Right atrium auricular region (tissue), 2 donors: Measurements from ENCODE around the gene PLAGL2. TPM values are rescaled to one million over a fixed set of nuclear protein-coding genes. Genes with fewer than 3 reads are reported as not detected.
"Not testable (repeated sequence)": the region's sequence is repeated elsewhere in the genome, so short reads cannot be mapped to it uniquely, and the experiment has no call there.

Experiments
- DNase-seq: peaks from one replicate; pipeline ENCODE4 v3.0.0-alpha.2; 2019; ENCODE audit warnings: low spot score
- H3K27ac ChIP-seq, 2 donors: fragments of 200-600 bp; sonication (generic); 1 replicate in 1 of 2; 2 replicates in 1 of 2; pipeline ENCODE4 v1.5.1; 2016 to 2019
- H3K27me3 ChIP-seq, 2 donors: fragments of 200-600 bp; sonication (generic); one replicate each; pipeline versions ENCODE4 v1.5.1 to v1.6.0; 2017 to 2019
- H3K36me3 ChIP-seq: fragments of 200-600 bp; sonication (generic); one replicate; pipeline ENCODE4 v1.5.1; 2016
- H3K4me1 ChIP-seq, 2 donors: fragments of 200-600 bp; sonication (generic); one replicate each; pipeline versions ENCODE4 v1.5.1 to v1.6.0; 2017 to 2019
- H3K4me3 ChIP-seq, 2 donors: fragments of 200-600 bp; sonication (generic); 1 replicate in 1 of 2; 2 replicates in 1 of 2; pipeline ENCODE4 v1.5.1; 2017 to 2019; ENCODE audit warnings: mild to moderate bottlenecking in 1 of 2, moderate library complexity in 1 of 2
- H3K9me3 ChIP-seq, 2 donors: fragments of 200-600 bp; sonication (generic); one replicate each; pipeline ENCODE4 v1.5.1; 2019
- CTCF ChIP-seq, 2 donors: fragments of 200-600 bp; sonication (generic); IDR thresholded peaks; one replicate each; pipeline ENCODE4 v1.5.1; 2019; ENCODE audit warnings: antibody characterized with exemption in 2 of 2
- total RNA-seq, 2 donors: library from RNA; depleted of rRNA; stranded (reverse); fragments of >200 nt; gene quantifications; one replicate each; pipeline ENCODE4 v1.1.0, GENCODE V29; 2016

PLAGL2 gene
- total RNA-seq, 2 donors from 2014 or later: 7.0 to 8.1 TPM

- TF ChIP-seq CTCF (IDR thresholded peaks at IDR 0.05): no peak
- Histone ChIP-seq H3K4me1 (peaks cover 0 to 16% of the 10 kb centered on the region in 2 donors), H3K4me3 (no peak overlapping the region), H3K27me3 (no peaks in the 10 kb centered on the region), H3K36me3 (no peaks in the 10 kb centered on the region), H3K9me3 (no peaks in the 10 kb centered on the region), H3K27ac (no peak overlapping the region)
- DNase-seq: no peak
Observed at GRCh38 chr20:32184961-32185603, 22.5 kb downstream of the PLAGL2 start.

GRCh38 chr20:32183947-32184635 lies 23.5 kb downstream of the PLAGL2 start:
- H3K36me3 ChIP-seq: no peaks in the 10 kb centered on the region
- no peaks in the 10 kb centered on the region for H3K27me3 ChIP-seq
- TF ChIP-seq CTCF (IDR thresholded peaks at IDR 0.05): no peak
- H3K27ac ChIP-seq: no peak overlapping the region
- no peak for DNase-seq
- H3K9me3 ChIP-seq: no peaks in the 10 kb centered on the region
- H3K4me3 ChIP-seq: no peak overlapping the region
- peaks cover 0 to 9% of the 10 kb centered on the region in 2 donors for H3K4me1 ChIP-seq

GRCh38 chr20:32181606-32182005 lies 25.9 kb downstream of the PLAGL2 start:
- Histone ChIP-seq H3K4me3 (no peak overlapping the region), H3K27ac (no peak overlapping the region), H3K9me3 (no peaks in the 10 kb centered on the region), H3K27me3 (no peaks in the 10 kb centered on the region), H3K36me3 (no peaks in the 10 kb centered on the region), H3K4me1 (no peaks in the 10 kb centered on the region)
- no peak for DNase-seq
- TF ChIP-seq CTCF (IDR thresholded peaks at IDR 0.05): no peak

GRCh38 chr20:32179934-32180333 lies 27.6 kb downstream of the PLAGL2 start:
- DNase-seq: no peak
- Histone ChIP-seq H3K4me3 (no peak overlapping the region), H3K27me3 (no peaks in the 10 kb centered on the region), H3K4me1 (no peaks in the 10 kb centered on the region), H3K27ac (no peak overlapping the region), H3K36me3 (no peaks in the 10 kb centered on the region), H3K9me3 (no peaks in the 10 kb centered on the region)
- no peak for TF ChIP-seq CTCF (IDR thresholded peaks at IDR 0.05)

- Histone ChIP-seq H3K27me3 (no peaks in the 10 kb centered on the region), H3K4me3 (no peak overlapping the region), H3K27ac (no peak overlapping the region), H3K9me3 (no peaks in the 10 kb centered on the region), H3K4me1 (no peaks in the 10 kb centered on the region), H3K36me3 (no peaks in the 10 kb centered on the region)
- no peak for DNase-seq
- no peak for TF ChIP-seq CTCF (IDR thresholded peaks at IDR 0.05)
Observed at GRCh38 chr20:32179515-32179914, 28.0 kb downstream of the PLAGL2 start.

GRCh38 chr20:32177696-32178095 lies 29.8 kb downstream of the PLAGL2 start:
- H3K36me3 ChIP-seq, H3K9me3 ChIP-seq, H3K4me1 ChIP-seq, H3K27ac ChIP-seq, H3K27me3 ChIP-seq, H3K4me3 ChIP-seq, DNase-seq: not testable (repeated sequence)
